Left lung (tissue), 10 donors: ENCODE results near the gene TCP11. TPM values are rescaled to one million over a fixed set of nuclear protein-coding genes. Genes with fewer than 3 reads are reported as not detected.

Source experiments
- ATAC-seq: fragments of 200-7000 bp; cut with Tn5 transposase; one replicate; pipeline ENCODE4 v1.9.1; 2020; ENCODE audit warnings: moderate library complexity
- DNase-seq, 4 donors: peaks; one replicate each; pipeline ENCODE4 v3.0.0-alpha.2; 2013 to 2020
- H3K27ac ChIP-seq, 2 donors: fragments of 200-600 bp; sonication (generic) in 1 of 2; one replicate each; pipeline versions ENCODE4 v1.5.0 to v1.8.0; 2020 to 2021
- H3K27me3 ChIP-seq, 2 donors: fragments of 200-600 bp; sonication (generic) in 1 of 2; one replicate each; pipeline versions ENCODE4 v1.5.0 to v1.8.0; 2020 to 2021
- H3K36me3 ChIP-seq, 2 donors: fragments of 200-600 bp; sonication (generic) in 1 of 2; one replicate each; pipeline versions ENCODE4 v1.5.0 to v1.8.0; 2020 to 2021
- H3K4me1 ChIP-seq, 2 donors: fragments of 200-600 bp; one replicate each; pipeline ENCODE4 v1.8.0; 2021
- H3K4me3 ChIP-seq, 2 donors: fragments of 200-600 bp; sonication (generic) in 1 of 2; one replicate each; pipeline versions ENCODE4 v1.5.0 to v1.8.0; 2020 to 2021; ENCODE audit warnings: mild to moderate bottlenecking in 1 of 2
- H3K9me3 ChIP-seq, 2 donors: fragments of 200-600 bp; sonication (generic) in 1 of 2; one replicate each; pipeline versions ENCODE4 v1.5.0 to v1.8.0; 2020 to 2021
- CTCF ChIP-seq, 2 donors: fragments of 200-600 bp; sonication (generic) in 1 of 2; IDR thresholded peaks; one replicate each; pipeline versions ENCODE4 v1.5.0 to v1.8.0; 2021; ENCODE audit warnings: antibody characterized with exemption in 2 of 2
- intact Hi-C, 2 donors: fragments of 100-400 bp; cut with DNase I; formaldehyde crosslinking; loops; one replicate each; pipeline versions ENCODE4 v1.11.2 to v1.14.2; 2022
- polyA plus RNA-seq, 6 donors: library from polyadenylated mRNA; unstranded; fragments of 120-200 nt; gene quantifications; one replicate each; pipeline ENCODE4 v1.2.1, GENCODE V29; 2013; ENCODE audit not compliant: insufficient read length in 6 of 6
- total RNA-seq, 2 donors: library from RNA; stranded (reverse); fragmentation: NEBNext Ultra II Directional; extraction: Animal tissue kit (Norgen Biotek cat#: 25700); gene quantifications; one replicate each; pipeline ENCODE4 v1.2.1, GENCODE V29; 2021
- donor health status: DM: no; HTN: yes; CAD: no.
- donor health status: DM: no; HTN: no; CAD: no.

The TCP11 gene
- total and polyA plus RNA-seq, 8 donors, result 0.35 to 1.6 (median 0.69) TPM; not detected in 1

GRCh38 chr6:35096129-35096862 lies 44.8 kb downstream of the TCP11 start:
- no peak for TF ChIP-seq CTCF (IDR thresholded peaks at IDR 0.05)
- H3K4me1 ChIP-seq, result peaks cover 4 to 13% of the 10 kb centered on the region in 2 donors
- H3K27ac ChIP-seq, result peak overlapping the region; percentile 35 to 36
- H3K9me3 ChIP-seq, result no peaks in the 10 kb centered on the region
- peaks cover 0 to 4% of the 10 kb centered on the region in 2 donors for H3K36me3 ChIP-seq
- H3K4me3 ChIP-seq, result no peak overlapping the region
- no peaks in the 10 kb centered on the region for H3K27me3 ChIP-seq
- DNase-seq, result no peak
- intact Hi-C loops, result no loop called here
- peak; percentile 71 for ATAC-seq

- no peak overlapping the region for H3K27ac ChIP-seq
- no peak overlapping the region for H3K4me3 ChIP-seq
- intact Hi-C loops, result no loop called here
- H3K4me1 ChIP-seq, result peaks cover 7 to 13% of the 10 kb centered on the region in 2 donors
- no peaks in the 10 kb centered on the region for H3K27me3 ChIP-seq
- TF ChIP-seq CTCF (IDR thresholded peaks at IDR 0.05), result no peak
- no peak for ATAC-seq
- DNase-seq, result no peak
- peaks cover 0 to 23% of the 10 kb centered on the region in 2 donors for H3K36me3 ChIP-seq
- no peaks in the 10 kb centered on the region for H3K9me3 ChIP-seq
These were observed 47.0 kb downstream of the TCP11 start for GRCh38 chr6:35094183-35094582.

GRCh38 chr6:35093783-35094182 lies 47.4 kb downstream of the TCP11 start:
- DNase-seq, result no peak
- ATAC-seq, result no peak
- no peak for TF ChIP-seq CTCF (IDR thresholded peaks at IDR 0.05)
- Histone ChIP-seq H3K27ac (no peak overlapping the region), H3K27me3 (no peaks in the 10 kb centered on the region), H3K36me3 (peaks cover 0 to 25% of the 10 kb centered on the region in 2 donors), H3K9me3 (no peaks in the 10 kb centered on the region), H3K4me1 (peaks cover 7 to 13% of the 10 kb centered on the region in 2 donors), H3K4me3 (no peak overlapping the region)
- intact Hi-C loops, result no loop called here

GRCh38 chr6:35093118-35093445 lies 48.1 kb downstream of the TCP11 start:
- intact Hi-C loops, result no loop called here
- Histone ChIP-seq H3K27ac (no peak overlapping the region), H3K4me3 (no peak overlapping the region), H3K9me3 (no peaks in the 10 kb centered on the region), H3K36me3 (peaks cover 0 to 32% of the 10 kb centered on the region in 2 donors), H3K27me3 (no peaks in the 10 kb centered on the region), H3K4me1 (peaks cover 7 to 13% of the 10 kb centered on the region in 2 donors)
- ATAC-seq (no peak), DNase-seq (no peak)
- no peak for TF ChIP-seq CTCF (IDR thresholded peaks at IDR 0.05)

- no peak overlapping the region for H3K4me3 ChIP-seq
- no peak for TF ChIP-seq CTCF (IDR thresholded peaks at IDR 0.05)
- no peak for ATAC-seq
- peaks cover 0 to 38% of the 10 kb centered on the region in 2 donors for H3K36me3 ChIP-seq
- no peak for DNase-seq
- H3K27ac ChIP-seq, result no peak overlapping the region
- no peaks in the 10 kb centered on the region for H3K27me3 ChIP-seq
- peaks cover 7 to 13% of the 10 kb centered on the region in 2 donors for H3K4me1 ChIP-seq
- intact Hi-C loops, result no loop called here
- no peaks in the 10 kb centered on the region for H3K9me3 ChIP-seq
These were observed 48.6 kb downstream of the TCP11 start for GRCh38 chr6:35092362-35093117.
